Measurements from ENCODE around the gene MUC12.

Gene MUC12

DNA sequence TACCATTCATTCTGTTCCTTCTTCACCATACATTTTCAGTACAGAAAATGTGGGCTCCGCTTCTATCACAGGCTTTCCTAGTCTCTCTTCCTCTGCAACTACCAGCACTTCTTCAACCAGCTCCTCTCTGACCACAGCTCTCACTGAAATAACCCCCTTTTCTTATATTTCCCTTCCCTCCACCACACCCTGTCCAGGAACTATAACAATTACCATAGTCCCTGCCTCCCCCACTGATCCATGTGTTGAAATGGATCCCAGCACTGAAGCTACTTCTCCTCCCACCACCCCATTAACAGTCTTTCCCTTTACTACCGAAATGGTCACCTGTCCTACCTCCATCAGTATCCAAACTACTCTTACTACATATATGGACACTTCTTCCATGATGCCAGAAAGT lies 9.5 kb upstream of the MUC12 start:
- TF ChIP-seq, protein P1, sequence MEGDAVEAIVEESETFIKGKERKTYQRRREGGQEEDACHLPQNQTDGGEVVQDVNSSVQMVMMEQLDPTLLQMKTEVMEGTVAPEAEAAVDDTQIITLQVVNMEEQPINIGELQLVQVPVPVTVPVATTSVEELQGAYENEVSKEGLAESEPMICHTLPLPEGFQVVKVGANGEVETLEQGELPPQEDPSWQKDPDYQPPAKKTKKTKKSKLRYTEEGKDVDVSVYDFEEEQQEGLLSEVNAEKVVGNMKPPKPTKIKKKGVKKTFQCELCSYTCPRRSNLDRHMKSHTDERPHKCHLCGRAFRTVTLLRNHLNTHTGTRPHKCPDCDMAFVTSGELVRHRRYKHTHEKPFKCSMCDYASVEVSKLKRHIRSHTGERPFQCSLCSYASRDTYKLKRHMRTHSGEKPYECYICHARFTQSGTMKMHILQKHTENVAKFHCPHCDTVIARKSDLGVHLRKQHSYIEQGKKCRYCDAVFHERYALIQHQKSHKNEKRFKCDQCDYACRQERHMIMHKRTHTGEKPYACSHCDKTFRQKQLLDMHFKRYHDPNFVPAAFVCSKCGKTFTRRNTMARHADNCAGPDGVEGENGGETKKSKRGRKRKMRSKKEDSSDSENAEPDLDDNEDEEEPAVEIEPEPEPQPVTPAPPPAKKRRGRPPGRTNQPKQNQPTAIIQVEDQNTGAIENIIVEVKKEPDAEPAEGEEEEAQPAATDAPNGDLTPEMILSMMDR (IDR thresholded peaks at IDR 0.05; ENCODE audit: low read depth, low read length, missing control alignments): no peak
- in situ Hi-C loops (cut with HindIII; ENCODE audit: low sequenced_read_pairs): no loop called here
- no peak for DNase-seq (ENCODE audit: low read depth)
- no peak overlapping the region for H3K4me3 ChIP-seq (ENCODE audit: low read depth, low read length)

DNA sequence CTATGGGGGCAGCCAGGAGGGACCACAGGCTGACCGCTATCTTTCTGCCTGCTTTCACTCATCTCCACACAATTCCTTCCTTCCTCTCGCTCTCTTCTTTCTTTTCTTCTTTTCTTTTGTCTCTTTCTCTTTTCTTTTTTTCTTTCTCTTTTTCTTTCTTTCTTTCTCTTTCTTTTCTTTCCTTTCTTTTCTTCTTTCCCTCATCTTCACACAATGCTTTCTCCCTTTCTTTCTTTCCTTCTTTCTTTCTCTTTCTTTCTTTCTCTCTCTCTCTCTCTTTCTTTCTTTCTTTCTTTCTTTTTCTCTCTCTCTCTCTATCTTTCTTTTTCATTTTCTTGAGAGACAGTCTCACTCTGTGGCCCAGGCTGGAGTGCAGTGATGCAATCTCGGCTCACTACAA lies 6.8 kb upstream of the MUC12 start:
- in situ Hi-C loops (cut with HindIII; ENCODE audit: low sequenced_read_pairs): no loop called here
- DNase-seq (ENCODE audit: low read depth): no peak
- TF ChIP-seq, protein P1 (IDR thresholded peaks at IDR 0.05; ENCODE audit: low read depth, low read length, missing control alignments): no peak
- no peak overlapping the region for H3K4me3 ChIP-seq (ENCODE audit: low read depth, low read length)

DNA sequence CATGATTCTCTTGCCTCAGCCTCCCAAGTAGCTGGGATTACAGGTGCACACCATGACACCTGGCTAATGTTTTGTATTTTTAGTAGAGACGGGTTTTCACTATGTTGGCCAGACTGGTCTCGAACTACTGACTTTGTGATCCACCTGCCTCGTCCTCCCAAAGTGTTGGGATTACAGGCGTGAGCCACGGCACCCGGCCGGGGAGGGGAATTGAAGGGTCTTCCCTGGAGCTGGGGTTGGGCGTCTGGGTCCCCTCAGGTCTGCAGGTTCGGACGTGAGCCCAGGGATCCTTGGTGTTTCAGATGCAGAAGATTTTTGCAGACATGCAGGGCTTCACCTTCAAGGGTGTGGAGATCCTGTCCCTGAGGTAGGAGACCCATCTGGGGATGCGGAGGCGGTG lies 6.0 kb upstream of the MUC12 start:
- TF ChIP-seq, protein P1 (IDR thresholded peaks at IDR 0.05; ENCODE audit: low read depth, low read length, missing control alignments): no peak
- in situ Hi-C loops (cut with HindIII; ENCODE audit: low sequenced_read_pairs): no loop called here
- no peak overlapping the region for H3K4me3 ChIP-seq (ENCODE audit: low read depth, low read length)
- DNase-seq (ENCODE audit: low read depth): no peak

DNA sequence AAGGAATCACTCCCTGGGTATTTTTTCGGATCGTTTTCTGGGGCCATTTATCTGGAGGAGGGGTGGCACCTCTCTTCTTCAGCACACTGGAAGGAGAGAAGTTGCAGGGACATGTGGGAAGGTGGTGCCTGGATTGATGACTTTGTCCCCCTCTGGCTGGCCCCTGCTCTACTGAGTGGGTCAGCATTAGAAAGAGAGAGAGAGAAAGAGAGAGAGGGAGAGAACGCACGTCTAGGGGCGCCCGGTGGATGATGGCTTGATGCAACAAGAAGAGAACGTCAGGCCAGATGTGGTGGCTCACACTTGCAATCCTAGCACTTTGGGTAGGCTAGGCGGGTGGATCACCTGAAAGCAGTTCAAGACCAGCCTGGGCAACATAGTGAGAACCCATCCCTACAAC lies 5.5 kb upstream of the MUC12 start:
- in situ Hi-C loops (cut with HindIII; ENCODE audit: low sequenced_read_pairs): no loop called here
- DNase-seq (ENCODE audit: low read depth): no peak
- H3K4me3 ChIP-seq (ENCODE audit: low read depth, low read length): no peak overlapping the region
- TF ChIP-seq, protein P1 (IDR thresholded peaks at IDR 0.05; ENCODE audit: low read depth, low read length, missing control alignments): no peak

DNA sequence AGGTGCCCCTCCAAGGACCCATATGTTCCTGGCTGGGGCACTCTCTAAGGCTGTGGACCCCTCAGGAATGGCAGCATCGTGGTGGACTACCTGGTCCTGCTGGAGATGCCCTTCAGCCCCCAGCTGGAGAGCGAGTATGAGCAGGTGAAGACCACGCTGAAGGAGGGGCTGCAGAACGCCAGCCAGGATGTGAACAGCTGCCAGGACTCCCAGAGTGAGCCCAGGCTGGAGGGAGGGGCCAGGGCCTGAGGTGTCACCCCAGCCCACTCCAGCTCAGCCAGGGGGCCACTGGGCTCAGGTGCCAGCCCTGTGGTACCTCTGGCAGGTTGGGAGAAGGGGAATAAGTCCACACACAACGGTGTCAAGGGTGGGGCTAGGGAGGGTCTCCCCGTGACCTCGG lies 4.7 kb upstream of the MUC12 start:
- no peak for DNase-seq (ENCODE audit: low read depth)
- TF ChIP-seq, protein P1 (IDR thresholded peaks at IDR 0.05; ENCODE audit: low read depth, low read length, missing control alignments): no peak
- in situ Hi-C loops (cut with HindIII; ENCODE audit: low sequenced_read_pairs): no loop called here
- no peak overlapping the region for H3K4me3 ChIP-seq (ENCODE audit: low read depth, low read length)

DNA sequence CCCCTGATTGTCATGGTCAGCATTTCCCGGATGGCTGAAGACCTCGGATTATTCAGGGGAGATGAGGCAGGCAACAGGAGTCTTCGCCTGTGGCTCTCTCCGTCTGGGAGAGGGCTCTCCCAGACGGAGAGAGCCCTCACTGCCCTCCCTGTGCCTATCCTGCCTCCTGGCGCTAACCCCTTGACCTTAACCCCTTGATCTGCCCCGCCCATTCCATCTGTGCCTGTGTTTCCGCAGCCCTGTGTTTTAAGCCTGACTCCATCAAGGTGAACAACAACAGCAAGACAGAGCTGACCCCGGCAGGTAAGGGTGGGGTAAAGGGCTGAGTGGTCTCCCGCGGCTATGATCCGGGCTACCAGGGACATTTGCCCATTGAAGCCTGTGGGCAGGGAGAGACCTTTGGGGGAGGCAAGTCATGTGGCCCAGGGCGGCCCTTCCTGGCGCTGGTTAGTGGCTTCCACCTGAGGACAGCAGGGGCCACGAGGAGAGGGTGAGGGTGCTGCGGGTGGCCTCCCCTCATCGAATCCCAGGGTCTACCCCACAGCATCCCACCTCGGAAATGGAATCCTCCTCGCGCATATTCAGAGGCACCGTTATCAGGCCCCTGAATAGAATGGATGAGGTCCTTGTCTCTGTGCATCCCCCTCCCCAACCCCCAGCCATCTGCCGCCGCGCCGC lies 4.2 kb upstream of the MUC12 start:
- H3K4me3 ChIP-seq (ENCODE audit: low read depth, low read length): no peak overlapping the region
- TF ChIP-seq, protein P1 (IDR thresholded peaks at IDR 0.05; ENCODE audit: low read depth, low read length, missing control alignments): no peak
- in situ Hi-C loops (cut with HindIII; ENCODE audit: low sequenced_read_pairs): no loop called here
- DNase-seq (ENCODE audit: low read depth): no peak

Data from astrocyte of the cerebellum (primary cell).